HEK293T (cell line): ENCODE measurements around the gene RNF135.

Source experiments
- ARNT ChIP-seq: fragments of 450-650 bp; IDR thresholded peaks from 2 replicates; pipeline ENCODE4 v1.6.1; 2017; ENCODE audit warnings: mild to moderate bottlenecking
- BHLHE40 ChIP-seq: fragments of 450-650 bp; IDR thresholded peaks from 2 replicates; pipeline ENCODE4 v1.6.1; 2016; ENCODE audit warnings: mild to moderate bottlenecking, moderate library complexity, borderline replicate concordance
- FOXA1 ChIP-seq: fragments of 450-650 bp; IDR thresholded peaks from 2 replicates; pipeline ENCODE4 v1.6.1; 2016; ENCODE audit warnings: mild to moderate bottlenecking
- FOXM1 ChIP-seq: fragments of 450-650 bp; IDR thresholded peaks from 2 replicates; pipeline ENCODE4 v1.6.1; 2017; ENCODE audit warnings: mild to moderate bottlenecking, borderline replicate concordance
- NFRKB ChIP-seq: fragments of 450-650 bp; IDR thresholded peaks from 2 replicates; pipeline ENCODE4 v1.6.1; 2016; ENCODE audit warnings: mild to moderate bottlenecking, moderate library complexity
- SP1 ChIP-seq: fragments of 450-650 bp; IDR thresholded peaks from 2 replicates; pipeline ENCODE4 v1.6.1; 2017
- SUZ12 ChIP-seq: fragments of 450-650 bp; IDR thresholded peaks from 2 replicates; pipeline ENCODE4 v1.6.1; 2016; ENCODE audit warnings: mild to moderate bottlenecking
- TF ChIP-seq, protein P1 (sequence below): fragments of 450-650 bp; IDR thresholded peaks from 2 replicates; pipeline ENCODE4 v1.6.1; 2016

DNA sequence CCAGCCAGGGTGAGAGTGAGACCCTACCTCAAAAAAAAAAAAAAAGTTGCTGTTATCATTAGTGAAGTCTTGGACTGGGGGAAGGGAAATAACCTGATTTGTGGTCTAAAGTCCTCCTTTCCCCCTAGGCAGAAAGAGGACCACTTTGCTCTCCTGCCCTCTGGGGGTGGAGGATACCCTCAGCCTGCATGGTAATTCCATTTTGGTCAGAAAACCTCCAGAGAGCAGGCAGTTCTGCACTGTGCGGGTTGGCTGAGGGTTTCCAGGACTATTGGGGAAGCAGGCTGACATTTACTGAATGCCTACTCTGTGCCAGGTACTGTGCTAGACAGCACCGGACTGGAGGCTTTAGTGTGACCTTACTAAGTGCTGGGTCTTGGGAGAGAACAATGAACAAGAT is 46.5 kb upstream of the RNF135 start:
- TF ChIP-seq FOXM1 (no peak), BHLHE40 (no peak), SUZ12 (no peak), SP1 (no peak), NFRKB (no peak), ARNT (no peak), FOXA1 (no peak)
- TF ChIP-seq, protein P1, sequence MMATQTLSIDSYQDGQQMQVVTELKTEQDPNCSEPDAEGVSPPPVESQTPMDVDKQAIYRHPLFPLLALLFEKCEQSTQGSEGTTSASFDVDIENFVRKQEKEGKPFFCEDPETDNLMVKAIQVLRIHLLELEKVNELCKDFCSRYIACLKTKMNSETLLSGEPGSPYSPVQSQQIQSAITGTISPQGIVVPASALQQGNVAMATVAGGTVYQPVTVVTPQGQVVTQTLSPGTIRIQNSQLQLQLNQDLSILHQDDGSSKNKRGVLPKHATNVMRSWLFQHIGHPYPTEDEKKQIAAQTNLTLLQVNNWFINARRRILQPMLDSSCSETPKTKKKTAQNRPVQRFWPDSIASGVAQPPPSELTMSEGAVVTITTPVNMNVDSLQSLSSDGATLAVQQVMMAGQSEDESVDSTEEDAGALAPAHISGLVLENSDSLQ: no peak
